Fibroblast of pulmonary artery (primary cell): ENCODE data around the gene WFIKKN1.
A peak's percentile ranks its signal among the peaks of the same experiment; 100 is the strongest.
"Not testable (repeated sequence)": the region's sequence is repeated elsewhere in the genome, so short reads cannot be mapped to it uniquely, and the experiment has no call there.

ENCODE experiments used
- DNase-seq: peaks from one replicate; pipeline ENCODE4 v3.0.0-alpha.2; 2010; ENCODE audit warnings: low read depth
- H3K4me3 ChIP-seq: replicated peaks from 2 replicates; pipeline ENCODE4 v1.5.1; 2011; ENCODE audit warnings: low read depth, mild to moderate bottlenecking, control low read depth, low read length, moderate library complexity
- CTCF ChIP-seq: IDR thresholded peaks from 2 replicates; pipeline ENCODE4 v1.5.1; 2011; ENCODE audit warnings: mild to moderate bottlenecking, control low read depth, low read length, inconsistent platforms; ENCODE audit errors: missing control alignments

The WFIKKN1 gene

GRCh38 chr16:595094-595528, 35.7 kb upstream of the WFIKKN1 start:
- H3K4me3 ChIP-seq, result no peak overlapping the region
- TF ChIP-seq CTCF, result no peak
- DNase-seq, result no peak

- no peak overlapping the region for H3K4me3 ChIP-seq
- TF ChIP-seq CTCF, result no peak
- DNase-seq, result no peak
Measured at GRCh38 chr16:595942-596735, 34.6 kb upstream of the WFIKKN1 start.

GRCh38 chr16:596736-597060, 34.1 kb upstream of the WFIKKN1 start:
- no peak for TF ChIP-seq CTCF
- no peak overlapping the region for H3K4me3 ChIP-seq
- DNase-seq, result no peak

GRCh38 chr16:597655-598054, 33.1 kb upstream of the WFIKKN1 start:
- not testable (repeated sequence) for H3K4me3 ChIP-seq, DNase-seq

GRCh38 chr16:598823-599739, 31.7 kb upstream of the WFIKKN1 start:
- TF ChIP-seq CTCF, result no peak
- DNase-seq, result no peak
- H3K4me3 ChIP-seq, result no peak overlapping the region

GRCh38 chr16:600781-601180, 30.0 kb upstream of the WFIKKN1 start:
- no peak overlapping the region for H3K4me3 ChIP-seq
- TF ChIP-seq CTCF, result peak; percentile 33
- peak; percentile 21 for DNase-seq

- no peak overlapping the region for H3K4me3 ChIP-seq
- DNase-seq, result no peak
- TF ChIP-seq CTCF, result no peak
Measured at GRCh38 chr16:603933-604332, 26.9 kb upstream of the WFIKKN1 start.
